ENCODE results near the gene MYH7B. TPM values are rescaled to one million over a fixed set of nuclear protein-coding genes. Genes with fewer than 3 reads are reported as not detected.

The MYH7B gene
- total and polyA plus RNA-seq, 8 donors, result 0.09 to 2.3 (median 0.37) TPM

GRCh38 chr20:34982270-34983088 lies 26.8 kb downstream of the MYH7B start:
- Histone ChIP-seq H3K27ac (no peak overlapping the region), H3K9me3 (no peaks in the 10 kb centered on the region), H3K27me3 (no peaks in the 10 kb centered on the region), H3K36me3 (no peaks in the 10 kb centered on the region), H3K4me3 (no peak overlapping the region), H3K4me1 (no peaks in the 10 kb centered on the region)
- ATAC-seq (no peak), DNase-seq (no peak), FAIRE-seq (no peak)
- intact Hi-C loops (cut with DNase I), result no loop called here
- 83 to 84% methylated on average over 21 of the region's 21 CpGs for WGBS, 2 donors
- TF ChIP-seq, protein P1, sequence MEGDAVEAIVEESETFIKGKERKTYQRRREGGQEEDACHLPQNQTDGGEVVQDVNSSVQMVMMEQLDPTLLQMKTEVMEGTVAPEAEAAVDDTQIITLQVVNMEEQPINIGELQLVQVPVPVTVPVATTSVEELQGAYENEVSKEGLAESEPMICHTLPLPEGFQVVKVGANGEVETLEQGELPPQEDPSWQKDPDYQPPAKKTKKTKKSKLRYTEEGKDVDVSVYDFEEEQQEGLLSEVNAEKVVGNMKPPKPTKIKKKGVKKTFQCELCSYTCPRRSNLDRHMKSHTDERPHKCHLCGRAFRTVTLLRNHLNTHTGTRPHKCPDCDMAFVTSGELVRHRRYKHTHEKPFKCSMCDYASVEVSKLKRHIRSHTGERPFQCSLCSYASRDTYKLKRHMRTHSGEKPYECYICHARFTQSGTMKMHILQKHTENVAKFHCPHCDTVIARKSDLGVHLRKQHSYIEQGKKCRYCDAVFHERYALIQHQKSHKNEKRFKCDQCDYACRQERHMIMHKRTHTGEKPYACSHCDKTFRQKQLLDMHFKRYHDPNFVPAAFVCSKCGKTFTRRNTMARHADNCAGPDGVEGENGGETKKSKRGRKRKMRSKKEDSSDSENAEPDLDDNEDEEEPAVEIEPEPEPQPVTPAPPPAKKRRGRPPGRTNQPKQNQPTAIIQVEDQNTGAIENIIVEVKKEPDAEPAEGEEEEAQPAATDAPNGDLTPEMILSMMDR (IDR thresholded peaks at IDR 0.05), result no peak

GRCh38 chr20:34983089-34983820 lies 27.6 kb downstream of the MYH7B start:
- WGBS, 2 donors, result 52 to 56% methylated on average over 5 of the region's 5 CpGs
- H3K9me3 ChIP-seq, result no peaks in the 10 kb centered on the region
- no peaks in the 10 kb centered on the region for H3K4me1 ChIP-seq
- ATAC-seq (no peak), DNase-seq (no peak), FAIRE-seq (no peak)
- H3K27ac ChIP-seq, result no peak overlapping the region
- TF ChIP-seq, protein P1 (IDR thresholded peaks at IDR 0.05), result no peak
- intact Hi-C loops (cut with DNase I), result no loop called here
- no peaks in the 10 kb centered on the region for H3K36me3 ChIP-seq
- no peak overlapping the region for H3K4me3 ChIP-seq
- H3K27me3 ChIP-seq, result no peaks in the 10 kb centered on the region

DNA sequence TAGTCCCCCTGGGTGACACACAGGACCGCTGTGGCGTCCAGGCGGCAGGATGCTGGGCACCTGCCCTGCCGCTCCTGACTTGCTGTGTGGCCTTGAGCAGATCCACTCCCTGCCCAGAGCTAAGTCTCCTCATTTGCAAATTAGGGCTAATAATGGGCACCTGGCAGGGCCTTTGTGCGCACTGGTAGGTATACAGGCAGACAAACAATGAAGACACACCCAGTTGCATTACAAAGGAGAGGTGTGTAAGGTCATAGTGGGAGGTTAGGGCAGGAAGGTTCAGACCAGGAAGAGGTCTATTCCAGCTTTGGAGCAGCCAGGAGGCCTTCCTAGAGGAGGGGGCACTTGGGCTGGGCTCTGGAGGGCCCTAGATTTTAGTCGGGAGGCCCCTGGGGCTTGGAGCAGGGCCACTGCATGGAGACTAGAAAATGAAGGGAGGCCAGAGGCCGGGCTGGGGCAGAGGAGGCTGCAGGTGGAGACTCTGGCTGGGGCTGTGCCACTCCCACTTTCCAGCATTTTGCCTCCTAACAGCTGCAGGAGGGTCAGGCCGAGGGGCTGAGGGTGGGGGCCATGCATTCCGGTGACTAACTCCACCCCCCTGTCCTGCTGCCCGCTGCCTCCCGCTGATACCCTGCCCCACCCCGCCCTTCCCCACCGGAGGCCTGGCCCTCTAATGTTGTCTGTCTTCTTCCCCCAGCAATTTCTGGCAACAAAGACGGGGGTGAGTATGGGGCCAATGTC lies 28.5 kb downstream of the MYH7B start:
- 33 to 34% methylated on average over 14 of the region's 14 CpGs for WGBS, 2 donors
- peak in 1 of 6 donors; percentile 43 for DNase-seq
- no peak for FAIRE-seq

GRCh38 chr20:34984756-34985261 lies 29.1 kb downstream of the MYH7B start:
- H3K36me3 ChIP-seq, result no peaks in the 10 kb centered on the region
- no peak overlapping the region for H3K4me3 ChIP-seq
- DNase-seq (peak in 1 of 6 donors; percentile 59), FAIRE-seq (no peak), ATAC-seq (no peak)
- intact Hi-C loops (cut with DNase I), result no loop called here
- 59 to 64% methylated on average over 18 of the region's 18 CpGs for WGBS, 2 donors
- TF ChIP-seq, protein P1 (IDR thresholded peaks at IDR 0.05), result no peak
- H3K9me3 ChIP-seq, result no peaks in the 10 kb centered on the region
- no peaks in the 10 kb centered on the region for H3K27me3 ChIP-seq
- no peak overlapping the region for H3K27ac ChIP-seq
- H3K4me1 ChIP-seq, result no peaks in the 10 kb centered on the region

More for the DNA sequence above, 28.5 kb downstream of the MYH7B start:
- ATAC-seq, result no peak
- no peaks in the 10 kb centered on the region for H3K27me3 ChIP-seq
- TF ChIP-seq, protein P1 (IDR thresholded peaks at IDR 0.05), result no peak
- no peaks in the 10 kb centered on the region for H3K36me3 ChIP-seq
- no peak overlapping the region for H3K4me3 ChIP-seq
- intact Hi-C loops (cut with DNase I), result no loop called here
- H3K9me3 ChIP-seq, result no peaks in the 10 kb centered on the region
- no peaks in the 10 kb centered on the region for H3K4me1 ChIP-seq
- no peak overlapping the region for H3K27ac ChIP-seq

Measured in pancreas (tissue), 10 donors.